Measurements from ENCODE around the gene IRF6.
"Not testable (repeated sequence)": the region's sequence is repeated elsewhere in the genome, so short reads cannot be mapped to it uniquely, and the experiment has no call there.

The IRF6 gene

DNA sequence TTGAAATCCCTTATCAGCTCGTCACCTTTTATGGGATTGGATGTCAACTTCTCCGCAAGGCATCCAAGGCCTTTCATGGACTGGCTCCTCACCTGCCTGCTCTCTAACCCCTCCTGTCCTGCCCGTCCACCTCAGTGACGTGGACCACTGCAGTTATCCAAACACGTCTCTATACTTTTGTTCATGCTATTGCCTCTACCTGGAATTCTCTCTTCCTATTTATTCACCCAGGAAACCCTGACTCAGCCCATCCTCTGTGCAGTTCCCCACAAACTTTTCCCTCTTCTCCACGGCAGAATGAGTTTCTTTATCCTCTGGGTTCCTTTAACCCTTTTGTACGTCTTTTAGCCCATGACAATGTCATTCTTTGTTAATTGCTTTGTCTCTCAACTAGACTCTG, 16.8 kb upstream of the IRF6 start:
- no peak for DNase-seq

DNA sequence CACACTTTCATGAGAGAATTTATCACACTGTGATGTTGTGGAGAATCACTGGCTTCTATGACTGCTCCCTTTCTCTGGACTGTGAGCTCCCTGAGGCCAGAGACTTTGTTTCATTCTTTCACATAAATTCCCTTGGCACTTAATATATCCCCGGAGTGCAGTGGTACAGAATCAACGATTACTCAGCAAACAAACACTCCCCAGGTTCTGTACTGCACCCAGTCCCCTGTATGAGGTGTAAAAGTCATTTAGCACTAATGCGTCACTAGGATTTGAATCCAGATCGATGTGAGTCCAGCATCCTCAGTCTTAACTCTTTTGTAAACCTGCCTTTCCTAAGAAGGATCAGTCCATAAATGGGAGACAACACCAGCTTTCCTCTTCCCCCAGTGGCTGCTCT, 15.0 kb upstream of the IRF6 start:
- no peak for DNase-seq

DNA sequence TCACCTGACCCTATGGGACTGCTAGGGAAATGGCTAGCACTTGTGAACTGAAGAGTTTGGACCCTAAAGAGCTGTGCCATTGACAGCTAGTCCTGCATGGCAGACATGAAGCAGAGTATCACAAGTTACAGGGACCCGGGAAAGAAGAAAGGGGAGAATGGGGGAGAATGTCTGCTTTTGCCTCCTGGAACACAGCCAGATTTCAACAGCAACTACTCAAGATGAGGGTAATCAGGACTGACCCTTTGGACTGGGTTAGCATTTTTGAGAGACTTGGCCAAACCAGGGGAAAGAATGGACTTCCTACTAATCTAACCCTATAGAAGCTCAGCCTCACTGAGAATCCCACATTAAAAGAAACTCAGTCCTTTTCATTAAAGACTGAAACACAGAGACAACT, 13.1 kb upstream of the IRF6 start:
- DNase-seq = no peak

DNA sequence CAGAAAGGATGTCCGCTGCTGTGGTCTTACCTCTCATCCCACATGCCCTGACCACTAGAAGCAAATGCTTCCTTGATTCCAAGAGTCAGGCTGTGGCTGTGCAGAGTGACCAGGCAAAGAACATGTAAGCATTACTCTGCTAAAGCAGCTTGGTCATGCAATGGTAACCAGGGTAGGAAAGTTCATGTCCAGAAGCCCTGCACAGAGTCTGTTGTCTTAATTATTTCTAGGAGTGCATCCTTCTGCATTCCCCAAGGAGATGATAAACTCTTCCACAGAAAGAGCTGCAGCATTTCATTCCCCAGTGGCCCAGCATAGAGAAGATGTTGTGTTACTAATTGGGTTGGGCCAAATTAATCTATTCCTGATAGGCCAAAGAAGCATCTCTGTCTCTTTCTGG, 11.7 kb upstream of the IRF6 start:
- DNase-seq = no peak

DNA sequence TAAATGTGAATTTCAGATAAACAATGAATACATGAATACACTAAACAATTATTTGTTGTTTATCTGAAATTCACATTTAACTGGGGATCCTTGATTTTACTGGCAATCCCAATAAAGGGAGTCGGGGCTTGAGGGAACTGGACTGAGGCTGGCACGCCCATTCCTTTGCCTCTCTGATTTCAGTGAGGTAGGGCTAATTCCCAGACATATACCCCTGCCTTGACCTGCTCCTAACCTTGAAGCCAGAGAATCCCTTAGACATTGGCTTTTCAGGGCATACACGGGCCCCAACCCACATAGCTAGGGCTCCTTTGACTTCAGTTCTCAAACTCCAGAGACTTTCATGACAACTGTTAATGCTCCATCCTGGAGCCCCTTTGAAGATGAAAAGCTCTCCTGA, 11.0 kb upstream of the IRF6 start:
- DNase-seq = no peak

DNA sequence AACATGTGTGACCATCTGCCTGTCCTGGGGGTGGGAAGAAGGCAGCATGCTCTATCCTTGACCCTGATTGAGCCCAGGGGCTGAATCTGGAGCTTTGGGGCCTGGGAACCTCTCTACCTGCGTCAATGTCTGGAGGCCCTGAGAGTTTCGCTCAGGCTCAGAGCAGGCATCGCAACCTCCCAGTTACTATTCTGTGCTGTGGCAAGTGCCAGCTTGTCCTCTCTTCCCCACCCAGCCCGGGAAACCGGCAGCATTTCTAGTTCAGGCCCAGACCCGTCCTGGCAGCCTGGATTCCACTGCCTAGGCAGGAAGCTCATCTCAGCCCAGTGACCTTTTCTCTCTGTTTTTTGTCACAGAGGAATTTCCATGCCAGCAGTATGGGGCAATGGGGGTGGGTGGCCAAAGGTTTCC, 10.0 kb upstream of the IRF6 start:
- DNase-seq = no peak

DNA sequence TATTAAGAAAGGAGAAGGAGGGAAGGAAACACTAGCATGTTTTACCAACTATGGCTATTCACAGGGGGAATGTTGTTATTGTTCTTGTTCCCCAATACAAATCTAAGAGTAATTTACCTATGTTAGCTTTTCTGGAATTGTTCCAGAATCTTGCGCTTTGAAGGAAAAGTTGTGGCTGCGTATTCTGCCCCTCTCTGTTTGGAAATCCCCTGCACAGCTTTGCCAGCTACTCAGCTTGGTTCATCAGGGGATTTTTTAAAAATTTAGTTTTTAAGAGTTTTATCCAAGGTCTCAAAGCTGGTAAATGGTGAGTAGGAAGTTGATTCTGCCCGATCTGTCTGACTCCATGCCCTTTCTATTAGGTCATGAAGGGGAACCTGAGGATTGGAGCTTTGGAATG, 9.5 kb upstream of the IRF6 start:
- DNase-seq = no peak

DNA sequence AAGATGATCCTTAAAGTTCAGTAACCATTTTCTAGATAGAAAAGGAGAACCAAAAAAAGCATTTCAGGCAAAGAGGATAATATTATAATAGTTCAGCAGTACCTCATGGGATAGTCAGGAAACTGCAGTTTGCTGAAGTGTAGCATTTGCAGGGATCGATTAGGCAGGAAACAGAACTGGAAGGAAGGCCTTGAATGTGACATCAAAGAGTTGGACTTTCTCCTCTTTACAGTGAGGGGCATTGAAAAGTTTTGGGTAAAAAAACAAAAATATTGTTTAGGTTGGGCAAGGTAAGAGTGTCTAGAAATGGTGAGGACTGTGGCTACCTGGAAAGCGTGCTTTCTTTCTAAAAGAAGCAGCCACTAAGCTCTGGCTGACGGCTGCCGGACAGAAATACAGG, 8.0 kb upstream of the IRF6 start:
- DNase-seq = no peak

DNA sequence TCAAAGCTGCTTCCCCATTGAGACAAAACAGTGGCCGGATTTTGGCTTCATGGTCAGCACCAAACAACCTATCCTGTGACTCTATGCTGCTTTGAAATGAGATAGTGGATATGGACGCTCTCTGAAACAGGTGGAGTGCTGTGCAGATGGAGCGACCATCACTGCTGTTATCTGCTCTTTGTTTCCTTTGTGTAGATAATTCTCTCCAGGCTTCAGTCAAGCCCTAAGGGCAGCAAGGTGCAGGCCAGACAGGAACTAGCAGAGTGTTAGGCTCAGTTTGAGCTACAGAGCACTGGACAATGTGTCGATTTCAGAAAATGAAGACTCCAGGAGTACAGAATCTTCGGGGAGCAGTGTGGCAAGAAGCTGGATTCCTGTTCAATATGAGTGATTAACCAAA, 4.8 kb upstream of the IRF6 start:
- DNase-seq = no peak

DNA sequence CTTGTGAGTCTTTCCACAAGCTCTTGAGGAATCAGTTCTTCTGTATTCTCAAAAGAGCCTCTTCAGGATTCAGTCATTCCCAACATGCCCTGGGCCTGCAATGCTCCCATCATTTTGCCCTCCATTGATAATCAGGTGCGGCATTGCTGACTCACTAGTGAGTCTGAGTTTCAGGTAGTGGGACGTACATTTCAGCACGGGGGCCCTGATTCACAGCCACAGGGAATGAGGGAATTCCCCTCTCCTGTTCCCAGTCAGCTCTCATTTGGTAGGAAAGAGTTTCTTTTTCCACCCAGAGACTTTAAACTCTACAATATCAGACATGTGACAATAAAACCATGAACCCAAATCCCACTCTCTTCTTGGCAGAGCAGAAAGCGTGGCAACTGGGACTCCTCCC, 3.7 kb upstream of the IRF6 start:
- DNase-seq = no peak

DNA sequence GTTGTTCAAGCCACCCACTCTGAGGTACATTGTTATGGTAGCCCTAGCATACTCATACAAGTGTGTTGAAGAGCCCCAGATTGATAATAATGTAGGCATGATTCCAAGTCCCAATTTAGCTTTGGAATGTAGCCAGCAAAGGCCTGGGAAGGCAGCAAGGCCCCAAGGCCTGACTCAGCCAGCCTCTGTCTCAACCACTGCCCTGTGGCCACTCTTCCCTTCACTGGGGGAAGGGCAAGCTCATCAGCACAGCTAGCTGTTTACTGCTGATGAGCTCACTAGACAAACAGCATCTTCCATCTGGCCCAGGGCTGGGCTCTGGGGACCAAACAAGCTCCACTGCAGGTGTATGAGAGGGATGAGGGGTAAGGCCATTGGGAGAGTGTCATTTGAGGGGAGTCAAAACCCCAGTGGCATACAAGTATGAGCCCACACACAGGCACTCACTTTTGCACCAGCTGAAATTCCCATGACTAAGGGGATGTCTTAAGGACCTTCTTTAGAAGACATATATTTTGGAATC, 2.2 kb upstream of the IRF6 start:
- no peak for DNase-seq

DNA sequence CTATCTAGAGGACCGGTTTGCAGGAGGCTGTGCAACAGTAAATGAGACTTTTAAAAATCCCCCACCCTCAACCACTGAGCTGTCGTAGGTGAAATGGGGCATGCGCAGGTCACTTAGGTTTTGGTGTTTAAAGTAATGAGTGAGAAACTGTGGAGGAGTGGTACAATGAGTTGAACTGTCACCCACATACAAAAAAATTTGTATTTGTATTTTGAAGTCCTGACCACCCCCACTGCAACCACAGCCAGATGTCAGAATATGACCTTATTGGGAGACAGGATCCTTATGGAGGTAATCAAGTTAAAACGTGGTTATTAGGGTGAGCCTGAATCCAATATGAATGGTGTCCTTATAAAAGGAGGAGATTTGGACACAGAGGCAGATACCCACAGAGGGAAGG, 1.6 kb upstream of the IRF6 start:
- no peak for DNase-seq

DNA sequence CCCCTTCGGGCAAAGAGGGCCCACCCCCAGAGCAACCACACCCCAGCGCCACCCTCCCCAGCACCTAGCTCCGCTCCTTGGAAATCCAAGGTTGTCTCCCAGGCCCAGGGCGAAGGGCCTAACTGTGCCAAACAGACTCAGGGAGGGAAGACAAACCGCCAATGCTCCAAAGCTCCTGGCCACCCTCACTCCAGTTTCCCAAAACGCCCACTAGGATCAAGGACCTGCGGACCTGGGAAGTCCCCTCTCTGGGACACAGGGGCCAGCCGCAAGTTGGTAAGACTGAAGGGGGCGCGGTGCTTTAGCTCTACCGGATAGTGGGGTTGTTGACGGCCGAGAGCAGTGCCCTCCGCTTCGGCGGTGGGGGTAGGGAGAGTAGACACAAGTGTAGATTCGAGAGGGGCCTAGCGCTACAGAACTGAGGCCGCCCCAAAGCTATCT, 581 bp downstream of the IRF6 start:
- DNase-seq = no peak

DNA sequence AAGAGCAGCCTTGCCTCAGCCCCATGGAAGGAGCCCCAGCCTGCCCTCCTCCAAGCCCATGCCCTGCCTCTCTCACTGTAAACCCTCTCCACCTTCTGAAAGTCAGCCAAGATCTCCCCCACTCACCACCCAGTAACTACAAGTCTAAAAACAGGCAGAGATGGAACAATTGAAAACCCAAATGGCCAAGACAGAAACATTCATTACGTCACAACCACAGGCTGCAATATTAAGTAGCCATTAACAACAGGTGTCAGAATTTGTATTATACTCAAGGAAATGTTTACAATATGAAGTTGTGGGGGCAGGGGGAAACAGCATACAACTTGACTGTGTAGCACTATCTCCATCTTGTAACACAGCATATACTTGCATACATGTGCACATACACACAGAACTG, 2.4 kb downstream of the IRF6 start:
- no peak for DNase-seq

DNA sequence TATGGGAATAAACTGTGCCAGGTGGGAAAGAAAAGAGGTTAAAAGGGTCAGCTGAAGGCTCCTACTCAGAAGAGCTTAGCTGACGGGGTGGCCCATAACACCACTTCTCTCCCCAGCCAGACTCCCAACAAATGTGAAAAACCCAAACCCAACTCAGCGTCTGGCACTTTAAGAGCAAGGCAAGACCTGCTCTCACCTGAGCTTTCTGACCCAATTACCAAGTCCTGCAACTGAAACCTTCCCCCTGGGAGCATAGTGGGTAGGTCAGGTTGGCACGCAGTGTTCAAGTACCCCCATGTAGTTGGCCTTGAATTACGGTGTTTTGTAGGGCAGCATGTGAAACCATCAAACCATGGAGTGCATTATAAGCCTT, 3.2 kb downstream of the IRF6 start:
- no peak for DNase-seq

DNA sequence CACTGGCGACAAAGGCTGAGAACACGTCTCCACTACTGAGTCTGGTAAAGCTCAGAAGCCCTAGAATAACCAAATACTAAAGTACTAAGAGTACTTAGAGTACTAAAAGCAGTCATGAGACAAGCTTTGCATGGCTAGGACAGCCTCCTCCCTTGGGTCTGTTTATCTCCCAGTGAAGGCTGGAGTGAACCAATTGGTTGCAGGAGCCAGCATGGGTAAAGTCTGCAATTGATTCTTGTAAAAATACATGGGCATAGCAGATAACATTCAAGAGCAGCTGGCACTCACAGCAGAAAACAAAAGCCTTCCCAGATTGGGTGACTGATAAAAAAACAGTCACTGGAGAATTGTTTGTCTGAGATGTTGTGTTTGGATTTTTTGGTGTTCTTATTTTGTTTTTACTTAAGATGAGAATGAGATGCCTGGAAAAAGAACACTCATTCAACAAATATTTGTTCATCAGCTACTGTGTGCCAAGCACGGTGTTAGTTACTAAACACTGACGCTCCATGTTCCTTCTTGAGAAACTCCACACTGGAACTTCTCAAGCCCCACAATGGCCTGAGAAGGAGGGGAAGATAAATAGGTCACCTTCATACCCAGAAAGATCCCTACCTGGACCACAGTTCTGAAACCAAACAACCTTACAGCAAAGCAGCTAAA, 3.7 kb downstream of the IRF6 start:
- no peak for DNase-seq

DNA sequence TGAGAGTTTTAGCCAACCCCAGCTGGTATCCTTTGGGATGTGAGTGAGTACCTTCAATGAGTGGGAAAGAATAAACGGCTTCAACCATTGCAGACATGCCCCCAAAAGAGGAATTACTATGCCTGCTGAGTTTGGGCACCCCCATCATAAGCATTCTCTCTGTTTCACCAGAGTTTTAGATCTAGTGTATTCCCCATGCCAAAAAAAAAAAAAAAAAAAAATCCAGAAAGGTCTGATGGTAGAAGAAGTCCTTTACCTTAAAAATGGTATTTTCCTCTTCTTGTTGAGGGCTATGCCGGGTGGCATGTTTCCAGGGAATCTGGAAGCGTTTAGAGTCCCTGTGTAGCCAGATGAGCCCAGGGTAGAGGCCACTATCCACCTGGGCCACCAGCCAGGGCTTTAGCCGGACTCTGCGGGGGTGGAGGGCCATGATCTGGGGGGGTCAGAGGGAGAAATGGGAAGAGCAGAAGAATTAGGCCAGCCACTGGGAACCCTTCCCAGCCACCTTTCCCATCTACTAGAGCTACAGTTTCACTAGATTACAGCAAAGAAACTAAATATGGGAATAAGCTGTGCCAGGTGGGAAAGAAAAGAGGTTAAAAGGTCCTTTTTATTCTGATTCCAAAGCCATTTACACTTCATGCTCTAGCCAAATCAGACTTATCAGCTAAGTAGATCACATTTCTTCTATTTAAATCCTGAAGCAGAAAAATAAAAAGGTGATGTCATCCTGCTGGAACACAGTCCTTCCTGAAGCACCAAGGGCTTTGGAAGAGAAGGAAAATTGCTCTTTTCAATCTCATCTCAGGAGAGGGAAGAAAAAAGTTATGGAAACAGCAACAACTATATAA, 4.7 kb downstream of the IRF6 start:
- no peak for DNase-seq

DNA sequence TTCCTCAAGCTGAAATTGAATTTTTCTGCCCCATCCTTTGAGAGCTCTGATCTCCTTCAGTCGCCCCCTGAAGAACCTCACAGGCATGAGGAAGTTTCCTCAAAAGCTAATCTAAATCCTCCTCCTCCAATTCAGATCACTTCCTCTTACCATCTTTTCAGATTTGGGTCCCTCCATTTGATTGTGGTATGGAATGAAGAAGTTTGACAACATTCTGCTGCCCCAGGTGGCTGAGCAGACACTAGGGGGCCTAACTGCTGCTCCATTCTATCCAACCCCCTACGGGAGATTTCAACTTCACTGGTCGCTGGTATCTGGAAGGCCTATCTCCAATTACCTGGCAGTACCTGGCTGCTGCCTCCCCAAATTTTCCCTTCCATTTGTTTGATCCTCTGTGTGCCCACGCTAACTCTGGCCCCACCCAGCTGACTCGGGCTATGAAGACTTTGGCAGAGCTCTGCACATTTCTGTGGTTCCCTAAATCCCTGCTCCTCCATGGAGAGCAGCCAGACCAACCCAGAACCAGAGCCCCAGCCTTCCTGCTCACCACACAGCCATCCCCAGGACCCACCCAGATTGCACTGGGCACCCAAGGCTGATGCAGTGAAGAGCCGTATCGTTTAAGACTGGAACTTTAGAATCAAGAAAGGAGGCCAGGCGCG, 7.8 kb downstream of the IRF6 start:
- no peak for DNase-seq

DNA sequence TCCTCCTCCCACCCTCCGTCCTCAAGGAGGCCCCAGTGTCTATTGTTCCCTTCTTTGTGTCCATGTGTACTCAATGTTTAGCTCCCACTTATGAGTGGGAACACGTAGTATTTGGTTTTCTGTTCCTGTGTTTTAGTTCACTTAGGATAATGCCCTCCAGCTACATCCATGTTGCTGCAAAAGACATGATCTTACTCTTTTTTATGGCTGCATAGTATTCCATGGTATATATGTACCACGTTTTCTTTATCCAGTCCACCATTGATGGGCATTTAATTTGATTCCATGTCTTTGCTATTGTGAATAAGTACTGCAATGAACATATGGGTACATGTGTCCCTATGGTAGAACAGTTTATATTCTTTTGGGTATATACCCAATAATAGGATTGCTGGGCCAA, 12.2 kb downstream of the IRF6 start:
- DNase-seq = not testable (repeated sequence)

DNA sequence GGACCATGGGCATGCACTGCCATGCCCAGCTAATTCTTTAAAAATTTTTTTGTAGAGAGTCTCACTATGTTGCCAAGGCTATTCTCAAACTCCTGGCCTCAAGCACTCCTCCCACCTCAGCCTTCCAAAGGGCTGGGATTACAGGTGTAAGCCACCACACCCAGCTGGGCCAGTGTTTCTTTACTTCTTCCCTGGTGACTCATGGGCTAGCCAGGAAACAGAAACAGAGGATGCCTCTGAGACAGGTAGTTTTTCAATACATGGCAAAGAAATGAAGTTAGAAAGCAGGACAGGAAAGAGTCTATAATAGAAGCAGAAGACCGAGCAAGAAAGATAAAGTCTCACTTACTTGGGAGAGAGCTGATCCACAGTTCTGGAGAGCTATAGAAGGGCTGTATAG, 14.0 kb downstream of the IRF6 start:
- DNase-seq = no peak

DNA sequence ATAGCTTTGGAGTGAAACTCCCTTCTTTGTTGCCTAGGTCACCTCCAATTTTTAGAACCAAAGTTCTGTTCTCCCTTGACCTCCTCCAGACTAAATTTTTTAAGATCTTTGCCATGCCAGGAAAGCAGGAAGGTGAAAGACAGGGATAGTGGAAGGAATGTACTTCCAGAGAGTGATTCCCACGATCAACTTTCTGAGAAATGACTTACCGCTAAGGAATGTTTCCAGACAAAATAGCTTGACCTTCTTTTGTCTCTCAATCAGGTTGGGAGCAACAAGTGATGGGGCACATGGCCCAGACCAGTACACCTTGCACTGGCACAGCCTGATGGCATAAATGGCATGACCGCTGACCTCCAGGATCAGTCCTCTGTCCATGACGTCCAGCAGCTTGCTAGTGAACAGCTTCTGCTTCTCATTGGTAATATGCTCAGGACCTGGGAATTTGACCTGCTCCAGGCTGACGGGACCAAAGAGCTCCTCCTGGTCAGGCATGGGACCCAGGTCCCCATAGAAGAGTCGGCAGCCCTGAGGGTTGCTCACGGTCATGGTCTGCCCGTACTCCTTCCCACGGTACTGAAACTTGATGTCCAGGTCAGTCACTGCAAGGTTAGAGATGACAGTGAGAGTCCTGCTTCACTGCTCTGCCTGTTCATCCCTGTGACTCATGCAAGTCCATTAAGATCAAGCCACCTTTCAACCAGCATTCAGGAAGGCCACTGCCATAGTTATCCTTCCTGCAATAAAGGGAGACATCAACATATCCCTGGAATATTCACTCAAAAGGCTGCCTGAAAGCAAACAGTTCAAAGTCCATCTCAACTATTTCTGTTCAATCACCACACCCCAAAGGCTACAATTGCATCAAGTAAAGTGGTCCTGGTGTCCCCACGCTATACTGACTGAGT, 15.4 kb downstream of the IRF6 start:
- no peak for DNase-seq

DNA sequence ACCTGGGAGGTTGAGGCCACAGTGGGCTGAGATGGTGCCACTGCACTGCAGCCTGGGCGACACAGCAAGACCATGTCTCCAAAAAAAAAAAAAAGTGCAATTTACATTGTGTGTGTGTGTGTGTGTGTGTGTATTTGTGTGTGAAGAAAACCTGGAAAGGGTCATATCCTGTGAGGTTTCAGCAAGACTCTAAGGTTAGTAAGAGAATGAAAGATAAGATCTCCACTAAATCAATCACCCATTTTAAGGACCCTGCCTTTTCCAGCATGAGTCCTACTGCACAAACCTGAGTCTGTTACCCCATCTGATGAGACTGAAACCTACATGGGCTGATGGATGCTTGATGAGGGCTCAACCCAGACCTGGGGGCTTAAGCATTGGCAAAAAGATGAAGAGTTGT, 16.7 kb downstream of the IRF6 start:
- DNase-seq = no peak

DNA sequence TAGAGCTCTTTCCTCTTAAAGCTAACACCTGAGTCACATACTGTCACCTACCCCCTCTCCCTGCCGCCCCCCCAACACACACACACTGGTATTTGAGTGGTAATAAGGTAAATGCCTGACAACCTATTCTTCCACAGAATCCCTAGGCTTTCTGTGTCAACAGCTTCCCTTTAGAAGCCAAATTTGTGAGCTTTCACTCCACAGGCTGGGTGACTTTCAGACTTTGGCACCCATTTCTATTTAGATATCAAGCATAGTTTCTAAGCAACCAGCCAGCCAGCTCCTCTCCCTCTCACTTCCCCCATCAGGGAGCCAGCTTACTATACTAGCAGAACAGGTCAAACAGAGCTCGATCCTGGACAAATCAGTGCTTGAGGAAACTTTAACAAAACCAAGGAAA, 18.4 kb downstream of the IRF6 start:
- DNase-seq = no peak

All from activated CD4-positive, alpha-beta T cell treated with anti-CD3 and anti-CD28 coated beads, Interleukin-2, amount 50 U/mL, for 4 hours (primary cell).